ENCODE results near the gene RIC8B. TPM values are rescaled to one million over a fixed set of nuclear protein-coding genes. Genes with fewer than 3 reads are reported as not detected.
A peak's percentile ranks its signal among the peaks of the same experiment; 100 is the strongest.
"Not testable (repeated sequence)": the region's sequence is repeated elsewhere in the genome, so short reads cannot be mapped to it uniquely, and the experiment has no call there.

RIC8B gene
- polyA plus RNA-seq, 3 donors, result 23.8 to 30.3 (median 26.7) TPM

DNA sequence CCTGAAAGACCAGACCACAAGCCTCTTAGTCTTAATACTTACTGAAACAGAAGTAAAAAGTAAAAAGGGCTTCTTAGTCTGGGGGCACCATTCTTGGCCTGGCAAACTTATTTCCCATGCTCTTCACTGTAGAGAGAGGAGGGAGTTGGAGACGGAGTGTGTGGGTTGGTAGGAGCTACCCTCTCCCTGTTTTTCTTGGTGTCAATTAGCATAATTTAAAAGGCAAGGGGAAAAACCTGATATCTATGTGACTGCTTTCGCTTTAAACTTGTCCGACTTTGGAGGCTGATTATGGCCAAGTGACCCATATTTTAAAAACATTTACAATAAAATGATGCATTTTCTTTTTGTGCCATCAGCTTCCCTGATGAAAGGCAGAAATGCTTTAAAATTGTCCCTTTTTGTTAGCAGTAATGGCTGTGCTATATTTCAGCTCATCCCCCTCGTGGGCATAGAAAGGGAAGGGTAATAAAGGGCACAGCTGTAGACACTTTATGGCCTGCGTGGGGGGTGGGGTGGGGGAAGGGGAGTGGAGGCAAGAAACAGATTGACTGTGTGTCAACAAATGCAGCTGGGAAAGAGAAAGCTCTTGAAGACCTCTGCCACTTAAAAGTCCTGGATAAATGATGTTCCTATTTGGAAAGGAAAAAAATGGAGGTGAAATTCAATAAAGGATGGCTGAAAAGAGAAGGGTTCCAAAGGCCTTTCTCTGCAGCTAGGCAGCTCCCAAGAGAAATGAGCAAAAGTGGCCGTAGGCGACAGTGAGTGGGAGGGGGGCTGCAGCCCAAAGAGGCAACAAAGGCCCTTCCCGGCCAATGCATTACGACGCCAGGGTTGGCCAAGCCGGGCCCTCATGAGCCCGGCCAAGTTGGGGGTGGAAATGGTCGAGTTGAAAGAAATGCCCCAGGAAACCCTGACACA lies 123.8 kb downstream of the RIC8B start:
- peak in 1 of 3 donors; percentile 27 for DNase-seq (ENCODE audit: low read depth in 3 of 3, low spot score in 2 of 3)

DNA sequence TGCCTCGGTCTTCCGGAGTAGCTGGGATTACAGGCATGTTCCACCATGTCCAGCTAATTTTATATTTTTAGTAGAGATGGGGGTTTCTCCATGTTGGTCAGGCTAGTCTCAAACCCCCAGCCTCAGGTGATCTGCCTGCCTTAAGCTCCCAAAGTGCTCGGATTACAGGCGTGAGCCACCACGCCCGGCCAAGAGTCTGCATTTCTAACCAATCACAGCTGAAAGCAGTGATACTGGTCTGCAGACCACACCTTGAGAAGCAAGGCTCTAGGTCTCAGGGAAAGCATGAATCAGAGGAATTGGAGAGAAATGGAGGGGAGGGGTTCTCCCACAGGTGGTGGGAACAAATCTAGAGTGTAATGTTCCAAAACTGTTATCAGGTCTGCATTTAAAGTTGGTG lies 126.1 kb downstream of the RIC8B start:
- no peak for DNase-seq (ENCODE audit: low read depth in 3 of 3, low spot score in 2 of 3)

DNA sequence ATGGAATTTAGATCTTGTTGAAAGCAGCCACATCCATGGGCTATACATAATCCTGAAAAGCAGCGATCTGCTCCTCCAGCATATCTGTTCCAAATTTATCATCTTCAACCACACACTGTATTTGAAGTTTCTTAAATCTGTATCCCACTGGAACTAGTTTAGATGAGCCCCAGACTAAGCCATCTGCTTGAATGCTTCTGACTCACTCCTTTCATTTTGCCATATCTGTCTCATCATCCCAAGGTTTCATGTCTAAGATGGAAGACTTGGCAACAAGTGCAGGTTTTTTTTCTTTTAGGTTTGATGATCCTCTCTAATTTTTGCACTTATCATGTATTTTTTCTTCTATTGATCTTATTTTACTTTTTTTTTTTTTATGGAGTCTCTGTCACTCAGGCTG lies 126.8 kb downstream of the RIC8B start:
- DNase-seq (ENCODE audit: low read depth in 3 of 3, low spot score in 2 of 3), result no peak

DNA sequence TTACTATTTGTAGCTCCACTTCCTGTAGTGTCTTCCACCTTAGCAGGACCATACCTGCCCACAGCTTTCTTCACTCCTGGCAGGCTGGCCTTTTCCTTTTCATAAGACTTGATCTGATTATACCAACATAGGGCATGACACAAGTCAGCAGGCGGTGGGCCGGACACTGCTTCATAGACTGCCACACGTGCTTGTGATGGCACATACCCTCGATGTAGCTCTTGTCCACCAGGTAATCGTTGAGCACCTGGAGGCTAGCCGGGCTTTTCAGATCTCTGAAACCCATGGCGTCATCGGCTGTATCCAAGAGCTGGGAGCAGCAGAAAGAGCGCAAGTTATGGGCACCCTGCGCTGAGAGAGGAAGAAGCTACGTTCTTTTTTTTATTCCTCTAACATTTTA lies 127.6 kb downstream of the RIC8B start:
- DNase-seq (ENCODE audit: low read depth in 3 of 3, low spot score in 2 of 3), result no peak

DNA sequence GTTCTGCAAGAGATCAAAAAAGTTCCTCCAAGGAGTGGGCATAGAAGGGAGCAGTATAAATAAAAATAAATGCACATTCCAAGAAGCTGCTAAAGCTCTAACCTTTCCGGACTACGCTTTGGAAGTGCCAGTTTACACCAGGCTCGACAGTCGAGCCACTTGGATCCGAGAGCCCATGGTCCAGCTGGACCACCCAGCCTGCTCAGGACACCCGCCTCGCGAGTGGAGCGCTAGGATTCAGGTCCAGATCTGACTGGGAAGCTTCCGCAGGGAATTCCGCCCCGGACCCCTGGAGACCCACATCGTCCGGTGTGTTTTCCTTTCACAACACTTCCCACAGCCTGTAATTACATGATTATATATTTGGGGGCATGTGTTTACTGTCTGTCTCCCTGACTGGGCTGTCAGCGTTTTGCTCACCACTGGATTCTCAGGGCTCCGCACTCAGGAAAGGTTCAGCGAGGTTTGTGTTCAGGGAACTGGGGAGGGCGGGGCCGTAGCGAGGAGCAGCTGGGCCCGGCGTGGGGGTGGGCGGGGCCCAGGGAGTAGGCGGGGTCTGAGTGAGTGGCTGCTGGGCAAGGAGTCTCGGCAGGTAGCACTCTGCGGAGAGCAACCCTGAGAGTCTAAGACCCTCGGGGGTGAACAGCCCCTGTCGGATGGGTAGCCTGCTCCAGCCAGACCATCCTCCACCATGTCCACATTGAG lies 128.9 kb downstream of the RIC8B start:
- DNase-seq (ENCODE audit: low read depth in 3 of 3, low spot score in 2 of 3), result peak in 1 of 3 donors; percentile 34

DNA sequence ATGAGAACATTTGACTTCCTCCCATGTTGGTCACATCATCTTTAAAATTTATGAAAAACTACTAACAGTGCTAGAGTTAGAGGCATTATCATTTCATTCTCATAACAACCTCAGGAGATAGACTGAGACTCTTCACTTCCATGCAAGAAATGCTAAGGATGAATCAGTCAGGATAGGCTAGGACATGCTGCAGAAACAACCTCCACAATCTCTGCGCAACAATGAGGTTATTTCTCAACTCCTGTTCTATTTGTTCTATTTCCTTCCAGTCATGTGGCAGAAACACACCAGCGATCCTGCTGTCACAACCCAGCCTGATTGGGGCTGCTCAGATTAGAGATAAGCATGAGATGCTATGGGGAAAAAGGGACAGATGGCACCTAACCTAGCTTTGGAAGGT lies 132.2 kb downstream of the RIC8B start:
- DNase-seq (ENCODE audit: low read depth in 3 of 3, low spot score in 2 of 3), result no peak

DNA sequence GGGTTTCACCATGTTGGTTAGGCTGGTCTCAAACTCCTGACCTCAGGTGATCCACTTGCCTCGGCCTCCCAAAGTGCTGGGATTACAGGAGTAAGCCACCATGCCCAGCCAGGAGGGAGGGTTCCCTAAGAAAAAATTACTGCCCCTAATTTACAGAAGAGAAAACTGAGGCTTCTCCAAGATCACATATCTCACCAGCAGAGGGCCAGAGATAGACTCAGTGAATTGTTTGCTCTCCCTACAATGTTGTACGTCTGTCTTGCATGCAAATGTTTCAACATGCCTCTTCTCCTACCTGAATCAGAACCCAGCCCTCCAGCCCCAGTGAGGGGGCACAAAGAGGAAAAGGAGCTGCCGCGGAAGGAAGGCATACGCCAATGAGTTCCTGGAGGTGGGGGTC lies 132.9 kb downstream of the RIC8B start:
- no peak for DNase-seq (ENCODE audit: low read depth in 3 of 3, low spot score in 2 of 3)

DNA sequence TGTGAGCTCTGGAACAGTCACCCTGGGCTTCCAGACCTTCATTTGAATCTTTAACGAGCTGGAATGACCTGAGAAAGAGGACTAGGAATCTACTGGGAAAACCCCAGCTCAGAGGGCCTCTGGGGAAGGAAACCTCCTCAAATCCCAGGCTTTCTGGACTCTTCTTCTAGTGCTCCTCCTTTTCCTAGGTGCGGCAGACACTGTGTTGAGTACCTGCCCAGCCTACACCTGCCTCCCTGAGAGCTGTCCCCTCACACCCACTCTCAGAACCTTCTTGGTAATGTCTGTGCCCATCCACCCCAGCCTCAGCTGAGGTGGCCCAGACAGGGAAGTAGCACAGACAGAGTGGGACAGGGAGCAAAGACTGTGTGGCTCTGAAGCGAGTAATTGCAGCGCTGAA lies 133.4 kb downstream of the RIC8B start:
- no peak for DNase-seq (ENCODE audit: low read depth in 3 of 3, low spot score in 2 of 3)

DNA sequence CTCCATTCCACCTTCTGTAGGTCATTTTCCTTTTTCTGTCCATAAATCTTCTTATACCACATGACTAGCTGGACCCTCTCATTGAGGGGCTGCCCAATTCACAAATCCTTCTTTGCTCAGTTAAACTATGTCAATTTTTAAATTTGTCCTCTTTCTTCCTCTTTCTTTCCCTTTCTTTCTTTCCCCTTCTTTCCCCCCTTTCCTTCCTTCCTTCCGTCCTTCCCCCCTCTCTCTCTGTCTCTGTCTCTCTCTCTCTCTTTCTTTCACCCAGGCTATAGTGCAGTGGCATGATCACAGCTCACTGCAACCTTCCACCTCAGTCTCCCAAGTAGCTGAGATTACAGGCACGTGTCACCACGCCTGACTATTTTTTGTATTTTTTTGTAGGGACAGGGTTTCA lies 134.1 kb downstream of the RIC8B start:
- no peak for DNase-seq (ENCODE audit: low read depth in 3 of 3, low spot score in 2 of 3)

DNA sequence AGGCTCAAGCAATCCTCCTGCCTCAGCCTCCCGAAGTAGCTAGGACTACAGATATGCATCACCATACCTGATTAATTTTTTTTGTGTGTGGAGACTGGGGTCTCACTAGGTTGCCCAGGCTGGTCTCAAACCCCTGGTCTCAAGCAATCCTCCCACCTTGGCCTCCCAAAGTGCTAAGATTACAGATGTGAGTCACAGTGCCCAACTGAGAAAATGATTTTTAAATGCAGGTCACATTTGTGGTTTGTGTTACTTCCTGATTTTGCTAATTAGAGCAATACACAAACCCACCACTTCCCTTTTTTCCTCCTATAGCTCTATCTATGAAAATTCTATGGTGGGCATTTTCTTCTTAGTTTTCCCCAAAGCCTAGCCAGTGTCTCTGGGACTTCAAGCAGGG lies 135.7 kb downstream of the RIC8B start:
- no peak for DNase-seq (ENCODE audit: low read depth in 3 of 3, low spot score in 2 of 3)

DNA sequence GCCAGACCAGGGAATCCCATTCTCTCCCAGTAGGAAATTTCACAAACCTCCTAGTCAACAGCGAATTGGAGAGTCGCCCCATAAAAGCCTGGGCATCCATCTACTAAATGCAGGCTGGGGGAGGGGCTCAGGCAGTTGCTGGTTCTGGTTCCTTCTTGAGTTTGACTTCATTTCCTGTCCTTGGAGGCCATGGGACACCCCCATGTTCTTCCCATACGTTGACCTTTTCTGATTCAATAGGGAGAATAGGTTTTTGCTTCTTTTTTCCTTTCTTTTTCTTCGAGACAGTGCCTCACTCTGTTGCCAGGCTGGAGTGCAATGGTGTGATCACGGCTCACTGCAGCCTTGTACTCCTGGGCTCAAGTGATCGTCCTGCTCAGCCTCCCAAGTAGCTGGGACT lies 137.1 kb downstream of the RIC8B start:
- no peak for DNase-seq (ENCODE audit: low read depth in 3 of 3, low spot score in 2 of 3)

DNA sequence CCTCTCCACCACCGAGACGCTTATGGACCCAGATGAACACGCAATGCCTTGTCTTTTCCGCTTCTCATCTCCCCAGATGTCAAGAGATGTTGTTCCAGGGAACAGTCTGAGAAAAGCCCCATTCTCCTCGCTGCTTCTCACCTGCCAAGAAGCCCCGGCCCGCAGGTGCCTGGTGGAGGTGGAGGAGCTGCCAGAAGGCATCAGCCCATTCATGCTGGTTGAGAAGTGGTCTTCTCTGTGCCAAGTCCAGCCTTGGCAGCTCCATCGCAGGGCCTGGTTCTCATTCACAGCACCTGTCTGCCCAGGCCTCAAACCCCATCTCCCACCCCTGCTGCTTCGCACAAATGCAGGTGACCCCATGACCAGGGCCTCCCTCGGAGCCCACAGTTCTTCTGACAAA lies 139.0 kb downstream of the RIC8B start:
- no peak for DNase-seq (ENCODE audit: low read depth in 3 of 3, low spot score in 2 of 3)

DNA sequence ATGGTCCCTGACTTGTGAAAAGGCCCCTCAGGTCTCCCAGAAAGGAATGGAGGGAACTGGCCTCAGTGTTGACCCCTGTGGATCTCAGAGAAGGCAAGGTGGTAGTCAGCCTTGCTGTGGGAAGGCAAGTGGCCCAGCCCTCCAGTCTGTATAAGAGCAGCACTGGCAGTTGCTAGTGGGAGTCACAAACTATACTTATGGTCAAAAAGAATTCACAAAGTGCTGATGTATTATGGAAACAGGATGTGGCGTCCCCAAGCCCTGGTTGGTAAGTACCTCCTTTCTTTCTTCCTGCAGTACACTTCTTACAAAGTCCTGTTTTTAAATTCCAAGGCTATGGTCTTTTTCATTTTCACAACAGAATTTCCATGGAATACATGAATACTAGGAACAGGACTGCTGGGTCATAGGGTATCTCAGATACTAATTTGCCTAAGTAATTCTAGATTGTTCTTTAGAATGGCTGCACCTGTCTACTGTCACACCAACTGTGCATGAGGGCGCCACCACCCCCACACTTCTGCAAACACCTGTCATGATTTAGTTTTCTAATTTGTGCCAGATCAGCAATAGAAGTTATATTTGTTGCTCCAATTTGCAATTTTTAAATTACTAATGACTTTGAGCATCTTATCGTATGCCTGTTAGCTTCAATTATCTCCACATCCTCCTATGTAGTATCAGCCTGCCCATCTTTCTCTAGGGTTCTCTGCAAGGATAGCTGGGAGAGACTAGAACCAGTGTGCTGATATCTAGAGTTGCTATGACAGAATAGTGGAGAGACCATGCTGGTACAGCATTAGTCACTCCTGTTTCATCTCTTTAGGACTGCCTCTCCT lies 140.5 kb downstream of the RIC8B start:
- DNase-seq (ENCODE audit: low read depth in 3 of 3, low spot score in 2 of 3), result no peak

DNA sequence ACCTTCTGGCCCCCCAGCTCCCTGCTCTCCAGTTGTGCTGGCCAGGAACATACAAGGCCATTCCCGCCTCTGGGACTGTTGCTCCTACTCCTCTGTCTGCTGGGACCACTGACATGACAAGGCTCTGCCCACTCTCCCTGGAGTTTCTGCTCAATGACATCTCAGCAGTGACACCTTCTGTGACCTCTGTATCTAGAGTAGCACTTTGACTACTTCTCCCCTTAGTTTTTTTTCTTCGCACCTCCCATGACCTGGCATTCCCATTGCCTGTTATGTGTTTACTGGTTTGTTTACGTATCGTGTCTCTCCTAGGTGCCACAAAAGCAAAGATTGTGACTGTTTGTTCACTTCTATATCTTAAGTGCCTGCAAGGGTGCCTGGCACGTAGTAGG lies 141.1 kb downstream of the RIC8B start:
- DNase-seq (ENCODE audit: low read depth in 3 of 3, low spot score in 2 of 3), result no peak

DNA sequence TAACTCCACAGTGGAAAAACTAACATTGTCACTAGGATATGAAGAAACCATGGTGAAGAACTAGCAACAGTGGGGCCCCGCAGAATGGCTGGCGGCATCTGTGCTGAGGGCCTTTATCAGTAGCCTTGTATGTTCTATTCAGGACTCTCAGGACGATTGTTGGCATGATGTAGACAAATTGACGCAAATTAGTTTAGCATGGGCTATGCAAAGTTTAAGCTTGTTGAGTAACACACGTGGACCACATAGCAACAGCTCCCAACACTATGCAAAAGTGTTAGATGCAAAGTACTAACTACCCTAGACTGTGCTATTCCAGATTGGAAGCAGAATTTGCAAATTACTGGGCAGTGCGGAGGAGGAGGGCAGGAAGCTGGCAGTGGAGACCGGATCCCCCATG lies 143.0 kb downstream of the RIC8B start:
- DNase-seq (ENCODE audit: low read depth in 3 of 3, low spot score in 2 of 3), result no peak

DNA sequence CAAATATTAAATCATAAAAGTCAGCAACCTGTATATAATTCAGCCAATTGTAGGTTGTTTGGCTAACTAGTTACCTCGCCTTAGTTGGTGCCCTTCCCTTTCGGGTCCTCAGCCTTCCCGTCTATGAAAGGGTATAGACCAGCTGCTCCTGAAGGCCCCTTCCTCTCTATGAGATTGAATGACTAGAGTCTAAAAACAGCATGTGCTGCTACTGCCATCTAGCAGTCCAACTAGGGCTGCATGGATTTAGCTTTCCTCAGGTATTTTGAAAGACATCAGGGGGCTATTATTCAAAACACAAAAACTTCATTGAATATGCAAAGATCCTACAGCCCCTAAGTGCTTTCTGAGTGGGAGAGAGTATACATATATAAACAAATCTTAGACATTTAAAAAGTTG lies 144.3 kb downstream of the RIC8B start:
- DNase-seq (ENCODE audit: low read depth in 3 of 3, low spot score in 2 of 3), result no peak

DNA sequence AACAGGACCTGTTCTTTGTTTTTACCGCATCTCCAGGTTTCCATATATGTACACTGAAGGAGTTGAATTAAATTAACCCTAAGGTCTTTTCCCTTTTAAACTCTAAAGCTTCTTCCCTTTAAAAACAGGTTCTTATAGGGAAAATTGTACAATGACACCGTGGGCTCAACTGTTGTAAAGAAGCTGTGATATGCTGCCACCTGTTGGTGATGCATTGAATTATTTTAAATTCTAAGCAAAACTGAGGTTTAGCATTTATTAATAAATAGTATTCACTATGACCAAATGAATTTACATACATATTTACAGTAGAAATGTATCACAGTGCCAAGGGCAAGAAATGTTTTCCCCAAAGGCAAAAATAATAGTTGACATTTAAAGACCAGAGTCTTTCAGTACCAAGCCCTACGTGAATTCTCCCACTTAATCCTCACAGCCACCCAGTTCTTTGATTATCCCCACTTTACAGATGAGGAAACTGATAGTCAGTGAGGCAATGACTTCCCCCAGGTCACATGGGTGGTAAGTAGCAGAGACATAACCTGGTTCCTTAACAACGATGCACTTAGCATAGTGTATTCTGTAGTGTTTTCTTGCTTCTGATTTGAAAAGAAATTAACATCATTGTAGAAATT lies 145.5 kb downstream of the RIC8B start:
- DNase-seq (ENCODE audit: low read depth in 3 of 3, low spot score in 2 of 3), result peak in 1 of 3 donors; percentile 36

DNA sequence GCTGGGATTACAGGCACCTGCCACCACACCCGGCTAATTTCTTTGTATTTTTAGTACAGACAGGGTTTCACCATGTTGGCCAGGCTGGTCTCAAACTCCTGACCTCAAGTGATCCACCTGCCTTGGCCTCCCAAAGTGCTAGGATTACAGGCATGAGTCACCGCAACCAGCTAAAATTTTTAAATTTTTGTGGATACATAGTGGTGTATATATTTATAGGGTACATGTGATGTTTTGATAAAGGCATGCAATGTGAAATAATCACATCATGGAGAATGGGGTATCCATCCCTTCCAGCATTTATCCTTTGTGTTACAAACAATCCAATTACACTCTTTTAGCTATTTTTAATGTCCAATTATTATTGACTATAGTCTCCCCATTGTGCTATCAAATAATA lies 147.5 kb downstream of the RIC8B start:
- DNase-seq (ENCODE audit: low read depth in 3 of 3, low spot score in 2 of 3), result not testable (repeated sequence)

DNA sequence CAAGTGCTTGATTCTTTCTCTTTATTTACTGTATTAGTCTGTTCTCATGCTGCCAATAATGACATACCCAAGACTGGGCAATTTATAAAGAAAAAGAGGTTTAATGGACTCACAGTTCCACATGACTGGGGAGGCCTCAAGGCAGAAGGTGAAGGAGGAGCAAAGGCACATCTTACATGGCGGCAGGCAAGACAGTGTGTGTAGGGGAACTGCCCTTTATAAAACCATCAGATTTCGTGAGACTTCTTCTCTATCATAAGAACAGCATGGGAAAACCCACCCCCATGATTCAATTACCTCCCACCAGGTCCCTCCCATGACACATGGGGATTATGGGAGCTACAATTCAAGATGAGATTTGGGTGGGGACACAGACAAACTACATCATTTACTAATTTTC lies 149.1 kb downstream of the RIC8B start:
- DNase-seq (ENCODE audit: low read depth in 3 of 3, low spot score in 2 of 3), result not testable (repeated sequence)

DNA sequence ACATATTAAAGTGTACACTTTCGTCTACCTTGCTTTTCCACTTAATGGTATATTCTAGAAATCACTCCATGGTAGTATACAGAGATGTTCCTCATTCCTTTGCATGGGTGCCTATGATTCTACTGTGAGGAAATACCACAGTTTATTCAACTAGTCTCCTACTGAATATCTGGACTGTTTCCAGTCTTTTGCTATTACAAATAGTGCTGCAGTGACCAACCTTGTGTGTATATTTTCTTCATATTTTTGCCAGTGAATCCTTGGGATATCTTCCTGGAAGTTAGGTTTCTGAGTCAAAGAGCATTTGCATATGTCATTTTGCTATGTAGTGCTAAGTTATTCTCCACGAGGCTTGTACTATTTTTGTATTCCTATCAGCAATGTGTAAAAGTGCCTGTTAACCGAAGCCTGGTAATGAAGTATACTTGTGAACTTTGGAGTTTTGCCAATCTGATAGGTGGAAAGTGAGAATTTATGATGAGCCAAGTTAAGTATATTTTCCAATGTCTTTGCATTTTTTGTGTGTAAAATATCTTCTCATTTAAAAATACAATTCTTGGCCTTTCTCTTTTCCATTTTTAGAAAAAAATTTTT lies 149.9 kb downstream of the RIC8B start:
- no peak for DNase-seq (ENCODE audit: low read depth in 3 of 3, low spot score in 2 of 3)
